ENCODE measurements around the gene PRM3.

DNA sequence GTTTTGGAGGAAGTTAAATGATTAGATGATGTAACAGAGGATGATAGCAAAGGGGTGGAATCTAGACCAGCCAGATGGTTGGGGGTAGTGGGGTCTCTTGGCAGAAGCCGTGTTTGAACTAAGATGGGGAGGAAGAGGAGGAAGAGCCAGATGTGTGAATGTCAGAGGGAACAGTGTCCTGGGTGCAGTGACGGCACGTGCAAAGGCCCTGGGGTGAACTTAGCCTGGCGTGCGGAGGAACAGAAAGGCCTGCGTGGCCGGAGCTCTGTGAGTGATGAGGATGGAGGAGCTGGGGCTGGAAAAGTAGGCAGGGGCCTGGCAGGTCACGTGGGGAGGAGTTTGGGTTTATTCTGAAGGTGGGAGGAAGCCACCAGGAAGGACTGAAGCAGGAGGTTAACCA lies 45.4 kb upstream of the PRM3 start:
- TF ChIP-seq, protein P1, sequence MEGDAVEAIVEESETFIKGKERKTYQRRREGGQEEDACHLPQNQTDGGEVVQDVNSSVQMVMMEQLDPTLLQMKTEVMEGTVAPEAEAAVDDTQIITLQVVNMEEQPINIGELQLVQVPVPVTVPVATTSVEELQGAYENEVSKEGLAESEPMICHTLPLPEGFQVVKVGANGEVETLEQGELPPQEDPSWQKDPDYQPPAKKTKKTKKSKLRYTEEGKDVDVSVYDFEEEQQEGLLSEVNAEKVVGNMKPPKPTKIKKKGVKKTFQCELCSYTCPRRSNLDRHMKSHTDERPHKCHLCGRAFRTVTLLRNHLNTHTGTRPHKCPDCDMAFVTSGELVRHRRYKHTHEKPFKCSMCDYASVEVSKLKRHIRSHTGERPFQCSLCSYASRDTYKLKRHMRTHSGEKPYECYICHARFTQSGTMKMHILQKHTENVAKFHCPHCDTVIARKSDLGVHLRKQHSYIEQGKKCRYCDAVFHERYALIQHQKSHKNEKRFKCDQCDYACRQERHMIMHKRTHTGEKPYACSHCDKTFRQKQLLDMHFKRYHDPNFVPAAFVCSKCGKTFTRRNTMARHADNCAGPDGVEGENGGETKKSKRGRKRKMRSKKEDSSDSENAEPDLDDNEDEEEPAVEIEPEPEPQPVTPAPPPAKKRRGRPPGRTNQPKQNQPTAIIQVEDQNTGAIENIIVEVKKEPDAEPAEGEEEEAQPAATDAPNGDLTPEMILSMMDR (conservative IDR thresholded peaks at IDR 0.05 in 1 of 2, IDR thresholded peaks at IDR 0.05 in 1 of 2; ENCODE audit: low read depth in 1 of 2, low read length in 2 of 2) = no peak
- no peak for TF ChIP-seq EZH2 (IDR thresholded peaks at IDR 0.05; ENCODE audit: low read length, missing control alignments)
